HG03565 (cell line): Measurements from ENCODE around the gene HLA-G.
"Not testable (repeated sequence)": the region's sequence is repeated elsewhere in the genome, so short reads cannot be mapped to it uniquely, and the experiment has no call there.

ENCODE experiments used
- ATAC-seq: cut with Tn5 transposase; IDR thresholded peaks from one replicate; pipeline ENCODE4 v1.9.1; 2021; ENCODE audit warnings: mild to moderate bottlenecking, moderate library complexity; ENCODE audit not compliant: unreplicated experiment

HLA-G gene

GRCh38 chr6:29827579-29828470 is at the start of gene HLA-G:
HLA-G (plus strand) TSS chr6:29827825; CDS start chr6:29827845, 20 bp downstream.
- no peak for ATAC-seq

GRCh38 chr6:29780019-29780698 is 47.5 kb upstream of the HLA-G start:
- not testable (repeated sequence) for ATAC-seq

- no peak for ATAC-seq
These were observed 38.4 kb upstream of the HLA-G start for GRCh38 chr6:29789176-29789575.

GRCh38 chr6:29790626-29791025 is 37.0 kb upstream of the HLA-G start:
- ATAC-seq, result no peak

- no peak for ATAC-seq
These were observed 36.5 kb upstream of the HLA-G start for GRCh38 chr6:29791162-29791561.

- no peak for ATAC-seq
These were observed 35.9 kb upstream of the HLA-G start for GRCh38 chr6:29791786-29792122.

- no peak for ATAC-seq
These were observed 35.2 kb upstream of the HLA-G start for GRCh38 chr6:29792123-29793035.

- ATAC-seq, result no peak
These were observed 34.6 kb upstream of the HLA-G start for GRCh38 chr6:29793036-29793356.

GRCh38 chr6:29793796-29794195 is 33.8 kb upstream of the HLA-G start:
- no peak for ATAC-seq

- no peak for ATAC-seq
These were observed 31.6 kb upstream of the HLA-G start for GRCh38 chr6:29796026-29796425.

GRCh38 chr6:29797135-29797534 is 30.5 kb upstream of the HLA-G start:
- no peak for ATAC-seq

- ATAC-seq, result no peak
These were observed 29.7 kb upstream of the HLA-G start for GRCh38 chr6:29797966-29798365.

- ATAC-seq, result no peak
These were observed 27.4 kb upstream of the HLA-G start for GRCh38 chr6:29800254-29800653.

- ATAC-seq, result no peak
These were observed 21.2 kb upstream of the HLA-G start for GRCh38 chr6:29806387-29806786.

GRCh38 chr6:29809249-29809648 is 18.4 kb upstream of the HLA-G start:
- ATAC-seq, result no peak

GRCh38 chr6:29810371-29810770 is 17.3 kb upstream of the HLA-G start:
- no peak for ATAC-seq

- ATAC-seq, result no peak
These were observed 16.2 kb upstream of the HLA-G start for GRCh38 chr6:29811377-29811776.

- ATAC-seq, result no peak
These were observed 14.6 kb upstream of the HLA-G start for GRCh38 chr6:29813066-29813465.

- no peak for ATAC-seq
These were observed 13.8 kb upstream of the HLA-G start for GRCh38 chr6:29813809-29814208.

- no peak for ATAC-seq
These were observed 13.1 kb upstream of the HLA-G start for GRCh38 chr6:29814379-29815117.
